Gastrocnemius medialis (tissue), 4 donors: ENCODE measurements around the gene MOGAT1. TPM values are rescaled to one million over a fixed set of nuclear protein-coding genes. Genes with fewer than 3 reads are reported as not detected.
"Not testable (repeated sequence)": the region's sequence is repeated elsewhere in the genome, so short reads cannot be mapped to it uniquely, and the experiment has no call there.

Experiments
- ATAC-seq, 2 donors: fragments of 150-250 bp; one replicate each; pipeline ENCODE4 v1.9.1; 2016
- DNase-seq, 2 donors: peaks; one replicate each; pipeline ENCODE4 v3.0.0-alpha.2; 2019
- H3K27ac ChIP-seq, 4 donors: fragments of 200-600 bp; sonication (generic); 1 replicate in 1 of 4; 2 replicates in 3 of 4; pipeline ENCODE4 v1.5.1; 2016 to 2018; ENCODE audit warnings: mild to moderate bottlenecking in 2 of 4, moderate library complexity in 1 of 4
- H3K27me3 ChIP-seq, 3 donors: fragments of 200-600 bp; sonication (generic) in 2 of 3; 1 replicate in 1 of 3; 2 replicates in 2 of 3; pipeline versions ENCODE4 v1.5.1 to v1.6.0; 2016 to 2019; ENCODE audit warnings: mild to moderate bottlenecking in 1 of 3, moderate library complexity in 1 of 3
- H3K36me3 ChIP-seq, 2 donors: fragments of 200-600 bp; sonication (generic) in 1 of 2; one replicate each; pipeline ENCODE4 v1.5.1; 2017 to 2018
- H3K4me1 ChIP-seq, 2 donors: fragments of 200-600 bp; sonication (generic) in 1 of 2; one replicate each; pipeline ENCODE4 v1.5.1; 2016 to 2017; ENCODE audit warnings: mild to moderate bottlenecking in 2 of 2
- H3K4me3 ChIP-seq, 4 donors: fragments of 200-600 bp; sonication (generic) in 3 of 4; 1 replicate in 1 of 4; 2 replicates in 3 of 4; pipeline ENCODE4 v1.5.1; 2016 to 2019; ENCODE audit warnings: mild to moderate bottlenecking in 2 of 4
- H3K9me3 ChIP-seq, 3 donors: fragments of 200-600 bp; sonication (generic) in 2 of 3; 1 replicate in 1 of 3; 2 replicates in 2 of 3; pipeline ENCODE4 v1.5.1; 2016 to 2019
- CTCF ChIP-seq, 5 experiments: fragments of 450-650 bp in 3 of 5; fragments of 200-600 bp in 2 of 5; sonication (generic) in 2 of 5; IDR thresholded peaks in 4 of 5; conservative IDR thresholded peaks in 1 of 5; 1 replicate in 4 of 5; 2 replicates in 1 of 5; pipeline ENCODE4 v1.5.1; 2016 to 2019; ENCODE audit warnings: antibody characterized with exemption in 5 of 5, mild to moderate bottlenecking in 3 of 5, moderate library complexity in 3 of 5
- POLR2A ChIP-seq, 2 donors: fragments of 450-650 bp; IDR thresholded peaks; one replicate each; pipeline ENCODE4 v1.6.1; 2017; ENCODE audit warnings: antibody characterized with exemption in 2 of 2, mild to moderate bottlenecking in 2 of 2, moderate library complexity in 2 of 2
- in situ Hi-C, 4 donors: fragments of 200-750 bp; cut with MboI; loops; one replicate each; pipeline versions ENCODE4 v1.15.0 to v1.8.0; 2017; ENCODE audit warnings: low sequenced_read_pairs in 4 of 4
- intact Hi-C: fragments of 100-400 bp; cut with DNase I; formaldehyde crosslinking; loops from one replicate; pipeline ENCODE4 v1.15.1; 2023; ENCODE audit warnings: low total_unique reads
- total RNA-seq, 4 donors: library from RNA; depleted of rRNA; stranded (reverse); fragments of >200 nt; gene quantifications; one replicate each; pipeline versions ENCODE4 v1.1.0 to v1.2.3, GENCODE V29; 2016

MOGAT1 gene
- total RNA-seq, 4 donors from 2014 or later, result not detected

DNA sequence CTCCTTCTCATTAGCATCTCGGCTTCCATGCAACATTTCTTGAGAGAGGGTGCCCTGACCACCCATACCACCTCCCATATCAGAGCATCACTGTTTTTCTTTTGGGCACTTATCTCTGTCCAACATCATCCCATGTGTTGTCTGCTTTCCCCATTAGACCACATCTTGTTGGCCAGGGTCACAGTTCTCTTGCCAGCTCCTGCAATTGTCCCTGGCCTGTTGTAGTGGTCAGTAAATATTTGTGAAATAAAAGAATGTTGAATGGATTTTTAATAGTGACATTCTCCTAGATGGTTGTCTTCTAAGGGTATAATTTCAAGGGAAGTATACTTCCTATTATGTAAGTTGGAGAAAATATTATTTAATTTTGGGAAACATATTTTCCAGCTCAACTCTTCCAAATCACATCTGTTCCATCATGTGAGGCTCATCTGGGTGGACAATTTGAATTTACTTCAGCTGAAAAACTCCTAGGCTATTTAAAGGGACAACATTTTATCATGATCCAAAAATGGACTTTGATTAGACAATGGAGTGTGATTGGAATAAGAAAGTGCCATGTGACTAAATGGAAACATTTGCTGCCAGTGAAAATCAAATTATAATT, 83.0 kb downstream of the MOGAT1 start:
- Histone ChIP-seq H3K36me3 (no peaks in the 10 kb centered on the region), H3K4me3 (no peak overlapping the region), H3K27ac (peak overlapping the region in 1 of 4 donors; percentile 78), H3K27me3 (no peaks in the 10 kb centered on the region), H3K9me3 (no peaks in the 10 kb centered on the region), H3K4me1 (peaks cover 19 to 28% of the 10 kb centered on the region in 2 donors)
- intact Hi-C loops, result no loop called here
- in situ Hi-C loops, result no loop called here
- ATAC-seq, result no peak
- DNase-seq, result no peak
- TF ChIP-seq POLR2A (IDR thresholded peaks at IDR 0.05) (no peak), CTCF (IDR thresholded peaks at IDR 0.05 in 4 of 5, conservative IDR thresholded peaks at IDR 0.05 in 1 of 5) (no peak)

GRCh38 chr2:222755593-222755992, 84.1 kb downstream of the MOGAT1 start:
- H3K36me3 ChIP-seq, H3K4me3 ChIP-seq, intact Hi-C loops, H3K27me3 ChIP-seq, ATAC-seq, H3K9me3 ChIP-seq, DNase-seq, H3K27ac ChIP-seq, in situ Hi-C loops: not testable (repeated sequence)
- peaks cover 19 to 28% of the 10 kb centered on the region in 2 donors for H3K4me1 ChIP-seq

GRCh38 chr2:222756362-222756831, 84.9 kb downstream of the MOGAT1 start:
- Histone ChIP-seq H3K36me3 (no peaks in the 10 kb centered on the region), H3K4me3 (no peak overlapping the region), H3K27ac (no peak overlapping the region), H3K9me3 (no peaks in the 10 kb centered on the region), H3K27me3 (no peaks in the 10 kb centered on the region), H3K4me1 (peaks cover 19 to 28% of the 10 kb centered on the region in 2 donors)
- intact Hi-C loops (no loop called here), in situ Hi-C loops (no loop called here)
- TF ChIP-seq CTCF (IDR thresholded peaks at IDR 0.05 in 4 of 5, conservative IDR thresholded peaks at IDR 0.05 in 1 of 5), result no peak
- TF ChIP-seq POLR2A (IDR thresholded peaks at IDR 0.05), result no peak
- no peak for ATAC-seq
- no peak for DNase-seq

DNA sequence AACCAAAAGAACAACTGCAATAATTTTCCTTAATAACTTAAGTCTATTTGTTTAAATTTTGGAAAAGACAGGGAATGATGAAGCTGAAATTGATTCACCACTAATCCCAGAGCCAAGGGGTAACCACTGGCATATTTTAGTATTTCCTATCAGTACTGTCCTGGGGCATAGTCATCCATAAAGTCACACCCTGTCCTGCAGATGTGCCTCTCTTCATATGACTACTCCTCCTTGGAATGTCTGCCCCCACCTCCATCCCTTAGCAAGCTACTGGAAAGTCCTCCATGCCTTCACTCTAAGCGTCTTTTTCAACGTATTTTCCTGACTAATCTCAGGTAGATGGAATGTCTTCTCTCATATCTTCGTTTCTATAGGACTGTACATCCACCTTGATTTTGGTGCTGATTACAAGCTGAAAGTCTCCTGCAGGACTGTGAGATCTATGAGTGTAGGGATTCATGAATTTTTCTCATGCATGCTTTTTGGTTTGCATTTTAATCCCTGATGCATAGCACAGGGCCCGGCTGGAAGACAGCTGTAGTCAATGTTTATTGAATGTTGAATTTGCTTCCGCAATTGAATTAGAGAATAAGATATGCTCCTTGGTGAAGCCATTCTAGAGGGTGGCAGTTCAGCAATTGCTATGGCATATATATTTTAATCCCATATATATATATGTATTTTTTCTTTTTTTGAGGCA, 85.6 kb downstream of the MOGAT1 start:
- in situ Hi-C loops (no loop called here), intact Hi-C loops (no loop called here)
- H3K36me3 ChIP-seq, result no peaks in the 10 kb centered on the region
- no peak overlapping the region for H3K27ac ChIP-seq
- no peaks in the 10 kb centered on the region for H3K9me3 ChIP-seq
- no peak overlapping the region for H3K4me3 ChIP-seq
- ATAC-seq, result no peak
- no peak for TF ChIP-seq CTCF (IDR thresholded peaks at IDR 0.05 in 4 of 5, conservative IDR thresholded peaks at IDR 0.05 in 1 of 5)
- no peak for TF ChIP-seq POLR2A (IDR thresholded peaks at IDR 0.05)
- H3K27me3 ChIP-seq, result no peaks in the 10 kb centered on the region
- no peak for DNase-seq
- peaks cover 19 to 27% of the 10 kb centered on the region in 2 donors for H3K4me1 ChIP-seq

Other genes with a start within 250 kb of the MOGAT1 start
- under 1 TPM in 3 of 4 donors, not detected in 1; 0.17 to 0.59 (median 0.31) TPM for gene SGPP2, start 247.1 kb upstream of the MOGAT1 start, total RNA-seq
- gene FARSB, start 15.6 kb upstream of the MOGAT1 start, total RNA-seq, result 10 to 100 TPM; 23.9 to 33.5 (median 29.9) TPM
- gene ACSL3, start 189.4 kb downstream of the MOGAT1 start, total RNA-seq, result 10 to 100 TPM; 34.7 to 56.8 (median 38.2) TPM